Effector memory CD4-positive, alpha-beta T cell (primary cell): Measurements from ENCODE around the gene MRPL32.

ENCODE experiments used
- DNase-seq, 3 donors: peaks; one replicate each; pipeline ENCODE4 v3.0.0-alpha.2; 2020
- H3K27ac ChIP-seq: 2 replicates; pipeline ENCODE4 v1.7.0; 2013; ENCODE audit warnings: mild to moderate bottlenecking, low read length, moderate library complexity; ENCODE audit not compliant: insufficient read depth, poor library complexity, severe bottlenecking
- H3K27me3 ChIP-seq: replicated peaks from 2 replicates; pipeline ENCODE4 v1.7.0; 2013; ENCODE audit warnings: mild to moderate bottlenecking, low read length; ENCODE audit not compliant: insufficient read depth, control insufficient read depth, poor library complexity, severe bottlenecking
- H3K36me3 ChIP-seq: 2 replicates; pipeline ENCODE4 v1.7.0; 2013; ENCODE audit warnings: mild to moderate bottlenecking, low read length, moderate library complexity; ENCODE audit not compliant: control insufficient read depth, insufficient read depth
- H3K4me1 ChIP-seq: 2 replicates; pipeline ENCODE4 v1.7.0; 2013; ENCODE audit warnings: low read length, mild to moderate bottlenecking; ENCODE audit not compliant: control insufficient read depth, insufficient read depth, poor library complexity, severe bottlenecking
- H3K4me3 ChIP-seq: 2 replicates; pipeline ENCODE4 v1.7.0; 2013; ENCODE audit warnings: low read length, low read depth, mild to moderate bottlenecking; ENCODE audit not compliant: insufficient read depth, poor library complexity, severe bottlenecking
- H3K9me3 ChIP-seq: 2 replicates; pipeline ENCODE4 v1.7.0; 2013; ENCODE audit warnings: mild to moderate bottlenecking, low read length, moderate library complexity; ENCODE audit not compliant: control insufficient read depth

The MRPL32 gene

DNA sequence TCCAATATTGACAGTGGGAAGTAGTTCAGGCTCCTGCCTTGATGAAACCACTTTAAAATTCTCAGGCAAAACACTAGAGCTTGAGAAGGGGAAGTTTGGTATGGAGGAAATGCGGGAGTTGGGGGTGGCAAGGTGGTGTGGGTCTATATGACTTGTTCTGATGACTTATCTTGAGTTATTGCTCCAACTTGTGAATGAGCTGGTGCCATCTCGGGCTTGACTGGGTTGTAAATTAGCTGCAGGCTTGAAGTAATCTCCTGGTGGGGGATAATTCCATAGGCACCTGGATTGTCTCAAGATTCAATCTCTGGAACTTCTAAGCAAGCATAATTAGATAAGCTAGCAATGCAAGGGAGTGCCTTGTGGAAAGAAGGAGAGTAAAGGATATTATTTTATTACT lies 29.0 kb downstream of the MRPL32 start:
- H3K4me3 ChIP-seq = no peak overlapping the region
- no peaks in the 10 kb centered on the region for H3K4me1 ChIP-seq
- no peaks in the 10 kb centered on the region for H3K36me3 ChIP-seq
- DNase-seq = no peak
- H3K9me3 ChIP-seq = no peaks in the 10 kb centered on the region
- no peak overlapping the region for H3K27ac ChIP-seq
- H3K27me3 ChIP-seq = no peaks in the 10 kb centered on the region

DNA sequence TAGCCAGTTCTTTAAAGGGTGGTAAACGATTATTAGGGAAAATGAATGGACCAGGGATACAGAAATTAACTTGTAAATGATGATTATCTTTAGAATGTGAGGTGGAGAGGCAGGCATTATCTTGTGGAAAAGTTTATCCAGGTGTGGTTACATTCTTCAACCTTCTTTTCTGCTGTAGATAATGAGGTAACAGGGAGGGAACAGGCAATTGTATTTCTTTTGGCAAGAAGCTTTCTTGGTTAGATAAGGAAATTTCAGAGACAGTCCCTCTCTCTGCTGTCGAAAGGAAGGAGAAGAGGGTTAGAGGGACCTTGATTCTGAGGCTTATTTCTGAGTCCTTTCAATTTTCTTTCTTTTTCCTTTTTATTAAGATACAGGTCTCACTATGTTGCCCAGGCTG lies 32.1 kb downstream of the MRPL32 start:
- Histone ChIP-seq H3K4me3 (no peak overlapping the region), H3K9me3 (no peaks in the 10 kb centered on the region), H3K27ac (no peak overlapping the region), H3K27me3 (no peaks in the 10 kb centered on the region), H3K36me3 (no peaks in the 10 kb centered on the region), H3K4me1 (no peaks in the 10 kb centered on the region)
- DNase-seq = no peak

GRCh38 chr7:42964849-42965805 lies 33.0 kb downstream of the MRPL32 start:
- Histone ChIP-seq H3K4me3 (no peak overlapping the region), H3K36me3 (no peaks in the 10 kb centered on the region), H3K27me3 (no peaks in the 10 kb centered on the region), H3K9me3 (no peaks in the 10 kb centered on the region), H3K27ac (no peak overlapping the region), H3K4me1 (no peaks in the 10 kb centered on the region)
- DNase-seq = no peak

- DNase-seq = no peak
- Histone ChIP-seq H3K27ac (no peak overlapping the region), H3K27me3 (no peaks in the 10 kb centered on the region), H3K36me3 (no peaks in the 10 kb centered on the region), H3K9me3 (no peaks in the 10 kb centered on the region), H3K4me3 (no peak overlapping the region), H3K4me1 (no peaks in the 10 kb centered on the region)
Observed at GRCh38 chr7:42967391-42967790, 35.2 kb downstream of the MRPL32 start.

DNA sequence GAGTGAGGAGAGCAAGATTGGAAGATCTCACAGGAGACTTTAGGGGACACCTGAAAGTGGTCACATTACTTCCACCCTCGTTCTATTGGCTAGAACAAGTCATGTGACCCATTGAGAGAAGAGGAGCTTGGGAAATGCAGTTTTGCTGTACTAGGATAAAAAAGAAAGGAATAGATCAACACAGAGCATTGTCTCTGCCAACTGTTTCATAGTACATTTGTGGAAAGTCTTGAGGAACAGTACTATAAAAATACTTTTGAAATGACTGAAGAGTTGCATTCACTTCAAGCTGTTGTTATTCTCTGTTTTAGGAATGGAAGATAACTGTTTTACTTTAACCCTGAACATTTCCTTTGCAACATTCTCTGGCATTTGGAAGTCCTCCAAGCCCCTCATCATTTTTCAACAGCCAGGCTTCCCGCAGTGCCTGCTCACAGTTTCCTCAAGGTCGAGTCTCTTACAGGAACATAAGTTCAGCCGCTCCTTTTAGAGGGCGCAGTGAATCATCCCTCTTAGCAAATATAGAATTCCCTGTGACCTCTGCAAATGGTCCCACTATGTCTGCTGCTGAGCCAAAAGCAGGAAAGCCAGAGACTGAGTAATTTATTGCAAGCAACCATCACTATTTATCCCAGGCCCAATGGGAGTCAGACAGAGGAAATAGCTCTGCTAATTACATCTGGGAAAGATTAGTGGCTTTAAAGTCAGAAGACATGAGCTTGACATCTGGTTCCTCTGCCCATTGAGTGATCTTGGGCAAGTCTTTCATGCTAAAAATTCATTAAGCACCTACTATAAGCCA lies 40.7 kb downstream of the MRPL32 start:
- Histone ChIP-seq H3K9me3 (no peaks in the 10 kb centered on the region), H3K27me3 (no peaks in the 10 kb centered on the region), H3K4me1 (no peaks in the 10 kb centered on the region), H3K27ac (no peak overlapping the region), H3K36me3 (no peaks in the 10 kb centered on the region), H3K4me3 (no peak overlapping the region)
- DNase-seq = no peak

DNA sequence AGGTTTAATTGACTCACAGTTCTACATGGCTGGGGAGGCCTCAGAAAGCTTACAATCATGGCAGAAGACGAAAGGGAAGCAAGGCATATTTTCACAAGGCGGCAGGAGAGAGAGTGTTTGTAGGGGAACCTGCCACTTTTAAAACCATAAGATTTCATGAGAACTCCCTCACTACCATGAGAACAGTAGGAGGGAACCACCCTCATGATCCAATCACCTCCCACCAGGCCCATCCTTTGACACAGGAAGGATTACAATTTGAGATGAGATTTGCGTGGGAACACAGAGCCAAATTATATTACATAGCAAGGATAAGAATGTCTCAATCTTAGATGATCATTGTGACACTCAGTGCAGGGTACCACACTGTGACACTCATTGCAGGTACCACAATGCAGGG lies 44.2 kb downstream of the MRPL32 start:
- Histone ChIP-seq H3K27ac (no peak overlapping the region), H3K9me3 (no peaks in the 10 kb centered on the region), H3K27me3 (no peaks in the 10 kb centered on the region), H3K4me1 (no peaks in the 10 kb centered on the region), H3K36me3 (no peaks in the 10 kb centered on the region), H3K4me3 (no peak overlapping the region)
- DNase-seq = no peak

GRCh38 chr7:42978496-42978895 lies 46.3 kb downstream of the MRPL32 start:
- DNase-seq = no peak
- no peaks in the 10 kb centered on the region for H3K4me1 ChIP-seq
- no peak overlapping the region for H3K27ac ChIP-seq
- no peaks in the 10 kb centered on the region for H3K36me3 ChIP-seq
- H3K4me3 ChIP-seq = no peak overlapping the region
- H3K27me3 ChIP-seq = no peaks in the 10 kb centered on the region
- no peaks in the 10 kb centered on the region for H3K9me3 ChIP-seq

DNA sequence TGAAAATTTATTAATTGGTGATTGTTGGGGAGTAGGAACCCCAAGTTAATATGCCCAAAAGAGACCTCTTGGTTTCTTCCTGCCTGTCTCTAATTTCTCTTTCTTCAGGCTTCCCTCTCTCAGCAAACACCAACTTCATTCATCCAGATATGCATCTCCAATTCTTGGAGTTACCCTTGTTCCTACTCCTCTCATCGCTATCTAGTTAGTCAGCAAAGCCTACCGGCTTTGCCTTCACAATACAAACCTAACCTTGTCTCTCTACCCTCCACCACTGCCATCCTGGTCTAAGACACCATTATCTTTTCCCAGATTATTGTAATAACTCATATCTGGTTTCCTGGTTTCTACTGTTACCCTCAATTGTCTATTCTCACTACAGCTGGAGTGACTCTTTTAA lies 47.9 kb downstream of the MRPL32 start:
- Histone ChIP-seq H3K27ac (no peak overlapping the region), H3K36me3 (no peaks in the 10 kb centered on the region), H3K27me3 (no peaks in the 10 kb centered on the region), H3K4me3 (no peak overlapping the region), H3K9me3 (no peaks in the 10 kb centered on the region), H3K4me1 (no peaks in the 10 kb centered on the region)
- DNase-seq = no peak

DNA sequence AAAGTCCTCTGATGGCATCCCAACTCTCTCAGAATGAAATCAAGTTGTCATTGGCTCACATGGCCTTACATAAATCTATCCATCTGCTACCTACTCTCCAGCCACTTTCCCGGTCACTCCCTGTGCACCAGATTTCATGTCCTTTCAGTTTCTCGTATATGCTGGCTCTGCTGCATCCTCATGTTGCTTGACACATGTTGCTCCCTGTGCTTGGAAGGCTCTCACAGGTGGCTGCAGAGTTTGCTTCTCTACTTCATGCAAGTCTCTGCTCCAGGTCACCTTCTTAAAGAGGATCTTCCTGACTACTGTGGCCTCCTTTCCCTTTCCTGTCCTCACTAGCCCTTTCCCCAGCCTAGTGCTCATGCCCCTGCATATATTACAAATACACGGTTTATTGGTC lies 48.3 kb downstream of the MRPL32 start:
- Histone ChIP-seq H3K27ac (no peak overlapping the region), H3K4me3 (no peak overlapping the region), H3K27me3 (no peaks in the 10 kb centered on the region), H3K36me3 (no peaks in the 10 kb centered on the region), H3K4me1 (no peaks in the 10 kb centered on the region), H3K9me3 (no peaks in the 10 kb centered on the region)
- no peak for DNase-seq

GRCh38 chr7:42981601-42982000 lies 49.4 kb downstream of the MRPL32 start:
- H3K4me3 ChIP-seq = no peak overlapping the region
- no peak overlapping the region for H3K27ac ChIP-seq
- no peaks in the 10 kb centered on the region for H3K36me3 ChIP-seq
- H3K9me3 ChIP-seq = no peaks in the 10 kb centered on the region
- H3K4me1 ChIP-seq = no peaks in the 10 kb centered on the region
- DNase-seq = no peak
- H3K27me3 ChIP-seq = no peaks in the 10 kb centered on the region
